HT-29 (cell line): ENCODE measurements around the gene BCL6B. TPM values are rescaled to one million over a fixed set of nuclear protein-coding genes. Genes with fewer than 3 reads are reported as not detected.

Source experiments
- DNase-seq: peaks from one replicate; pipeline ENCODE4 v3.0.0-alpha.2; 2015; ENCODE audit warnings: low spot score
- small RNA-seq: library from RNA; depleted of rRNA; stranded (forward); fragments of <200 nt; gene quantifications from one replicate; pipeline ENCODE3, GENCODE V24; 2014
- total RNA-seq: library from RNA; depleted of rRNA; stranded (reverse); fragments of >200 nt; shearing (Covaris generic); gene quantifications from 2 replicates; pipeline ENCODE4 v1.2.3, GENCODE V29; 2014; rRNA removed

BCL6B gene
- total RNA-seq, 1 experiment from 2014 or later = not detected

DNA sequence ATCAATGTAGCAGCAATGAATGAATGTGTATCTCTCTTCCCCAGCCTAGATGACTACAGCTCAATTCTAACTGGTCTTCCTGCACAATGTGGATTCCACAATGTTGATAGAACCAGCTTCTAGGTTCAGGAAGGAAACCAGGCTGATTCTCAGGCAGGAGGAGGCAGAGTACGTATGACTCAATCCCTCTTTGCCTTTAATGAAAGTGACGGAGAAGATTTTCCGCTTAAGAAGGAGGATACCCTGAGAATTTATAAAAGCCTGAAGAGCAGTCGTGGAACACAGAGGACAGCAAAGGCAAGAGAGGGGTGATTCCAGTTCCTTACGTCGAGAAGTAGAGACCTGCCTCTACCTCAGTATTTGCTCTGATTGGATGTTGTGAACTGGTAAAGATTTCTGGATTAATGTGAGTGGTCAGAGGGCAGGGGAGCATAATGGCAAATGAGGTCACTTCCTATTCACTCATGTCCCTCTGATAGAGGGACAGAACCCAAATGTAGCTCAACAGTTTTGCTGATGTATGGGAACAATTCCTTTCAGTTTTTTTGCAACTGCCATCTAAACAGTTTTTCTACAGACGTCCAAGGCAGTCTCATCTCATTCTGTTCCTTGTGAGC, 36.1 kb downstream of the BCL6B start:
- DNase-seq = no peak

GRCh38 chr17:7060165-7060891, 37.5 kb downstream of the BCL6B start:
- peak; percentile 31 for DNase-seq

DNA sequence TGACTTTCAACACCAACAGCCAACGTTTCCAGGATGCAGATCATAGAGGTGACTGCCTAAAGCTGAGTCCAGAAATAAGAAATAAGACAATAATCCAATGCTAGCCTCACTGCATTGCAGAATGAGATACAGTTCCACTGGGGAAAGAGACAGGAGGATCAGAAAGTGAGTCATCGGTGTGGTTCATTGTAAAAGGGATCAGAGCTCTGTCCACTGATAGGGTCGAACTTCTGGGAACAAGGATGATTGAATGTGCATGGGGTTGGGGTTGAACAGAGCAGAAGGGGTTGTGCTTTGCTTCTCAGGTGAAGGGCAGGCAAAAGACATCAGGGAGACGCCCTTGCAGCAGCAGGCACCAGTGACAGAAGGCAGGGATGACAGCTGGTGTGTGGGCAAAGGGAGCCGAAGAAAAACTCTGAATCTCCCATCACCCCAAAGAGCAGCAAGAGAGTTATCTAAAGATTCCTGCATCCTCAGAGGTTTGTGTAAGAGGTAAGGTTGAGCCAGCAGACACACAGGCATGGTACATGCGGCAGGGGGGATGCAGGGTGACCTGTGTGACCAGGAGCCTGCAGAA, 40.8 kb downstream of the BCL6B start:
- DNase-seq = no peak

GRCh38 chr17:7064261-7064660, 41.4 kb downstream of the BCL6B start:
- DNase-seq = no peak

- DNase-seq = no peak
These were observed 44.3 kb downstream of the BCL6B start for GRCh38 chr17:7067198-7067597.

DNA sequence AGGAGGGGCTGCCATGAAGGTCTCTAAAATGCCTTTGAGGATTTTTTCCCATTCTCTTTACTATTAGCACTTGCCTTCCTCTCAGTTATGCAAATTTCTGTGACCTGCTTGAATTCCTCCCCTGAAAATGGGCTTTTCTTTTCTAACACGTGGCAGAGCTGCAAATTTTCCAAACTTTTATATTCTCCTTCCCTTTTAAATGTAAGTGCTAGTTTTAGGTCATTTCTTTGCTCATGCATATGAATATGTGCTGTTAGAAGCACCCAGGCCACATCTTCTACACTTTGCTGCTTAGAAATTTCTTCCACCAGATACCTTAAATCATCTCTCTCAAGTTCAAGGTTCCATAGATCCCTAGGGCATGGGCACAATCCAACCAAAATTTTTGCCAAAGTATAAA, 45.4 kb downstream of the BCL6B start:
- DNase-seq = no peak

DNA sequence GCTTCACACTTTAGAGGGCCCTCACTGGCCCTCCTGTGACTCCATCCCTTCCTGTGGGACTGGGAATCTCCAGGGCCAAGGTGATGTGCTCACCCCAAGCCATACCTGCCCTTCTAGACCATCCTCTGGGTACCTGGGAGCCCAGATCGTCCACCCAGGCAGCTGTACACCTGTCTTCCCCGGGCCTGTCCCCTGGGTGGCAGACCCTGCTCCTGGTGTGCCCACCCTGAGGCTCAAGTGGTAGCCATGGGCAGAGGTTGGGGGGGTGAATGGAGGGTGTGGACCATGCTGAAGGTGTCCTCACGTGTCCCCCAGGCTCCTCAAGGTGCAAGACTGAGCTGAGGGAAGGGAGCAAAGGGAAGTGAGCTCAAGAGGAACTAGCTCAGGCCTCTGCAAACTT, 47.9 kb downstream of the BCL6B start:
- no peak for DNase-seq

GRCh38 chr17:7072406-7072805, 49.6 kb downstream of the BCL6B start:
- DNase-seq = no peak

- no peak for DNase-seq
These were observed 52.1 kb downstream of the BCL6B start for GRCh38 chr17:7074931-7075330.

- DNase-seq = no peak
These were observed 55.2 kb downstream of the BCL6B start for GRCh38 chr17:7077911-7078546.

DNA sequence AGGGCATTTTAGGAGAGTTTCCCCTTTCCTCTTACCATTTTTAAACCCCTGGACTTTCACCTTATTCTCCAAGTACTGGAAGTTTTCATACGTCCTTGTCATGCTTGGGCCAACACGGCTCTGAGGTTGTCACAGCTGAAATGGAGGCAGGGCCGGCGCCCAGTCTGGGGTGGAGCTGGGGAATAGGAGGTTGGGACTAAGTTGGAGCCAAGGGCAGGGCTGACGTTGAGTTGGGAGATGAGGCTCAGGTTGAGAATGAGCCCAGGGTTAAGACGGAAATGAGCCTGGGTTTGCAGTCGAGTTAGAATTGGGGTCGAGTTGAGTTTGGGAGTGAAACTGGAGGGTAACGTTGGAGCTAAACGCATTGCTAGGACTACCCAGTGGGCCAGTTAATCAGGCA, 55.9 kb downstream of the BCL6B start:
- DNase-seq = no peak

Small RNA genes lying within 50 kb of the gene (small RNA-seq; reads per million reads assigned to genes)
- not detected for gene AC120057.1

Other genes starting within 250 kb of the BCL6B start
- not detected in 2 replicates for gene FBXO39, start 246.8 kb upstream of the BCL6B start, total RNA-seq
- not detected in 2 replicates for gene TEKT1, start 191.3 kb upstream of the BCL6B start, total RNA-seq
- gene ALOX12, start 27.0 kb upstream of the BCL6B start, total RNA-seq = not detected in 2 replicates
- 111 and 114 TPM in 2 replicates for gene RNASEK, start 10.4 kb upstream of the BCL6B start, total RNA-seq
- 0.16 and 0.28 TPM in 2 replicates for gene SLC16A13, start 13.0 kb downstream of the BCL6B start, total RNA-seq
- not detected in 2 replicates for gene SLC16A11, start 21.0 kb downstream of the BCL6B start, total RNA-seq
- gene CLEC10A, start 57.2 kb downstream of the BCL6B start, total RNA-seq = not detected in 2 replicates
- not detected in 2 replicates for gene ASGR2, start 91.8 kb downstream of the BCL6B start, total RNA-seq
- gene ASGR1, start 156.3 kb downstream of the BCL6B start, total RNA-seq = 0.52 TPM in 1 of 2 replicates, not detected in the other
- gene DLG4, start 196.8 kb downstream of the BCL6B start, total RNA-seq = 0.26 and 1.6 TPM in 2 replicates
- 469 and 546 TPM in 2 replicates for gene ACADVL, start 196.9 kb downstream of the BCL6B start, total RNA-seq
- 42.6 and 48.6 TPM in 2 replicates for gene DVL2, start 211.5 kb downstream of the BCL6B start, total RNA-seq
- 29.3 and 31.7 TPM in 2 replicates for gene PHF23, start 216.4 kb downstream of the BCL6B start, total RNA-seq
- 72.3 and 84.0 TPM in 2 replicates for gene GABARAP, start 219.4 kb downstream of the BCL6B start, total RNA-seq
- gene CTDNEP1, start 228.7 kb downstream of the BCL6B start, total RNA-seq = 32.8 and 51.4 TPM in 2 replicates
- gene ELP5, start 229.2 kb downstream of the BCL6B start, total RNA-seq = 46.5 and 46.7 TPM in 2 replicates
- 383 and 429 TPM in 2 replicates for gene CLDN7, start 239.4 kb downstream of the BCL6B start, total RNA-seq